GM19452 (cell line): ENCODE measurements around the gene SLC24A4.

Source experiments
- ATAC-seq: cut with Tn5 transposase; IDR thresholded peaks from one replicate; pipeline ENCODE4 v1.9.1; 2021; ENCODE audit not compliant: unreplicated experiment

SLC24A4 gene

GRCh38 chr14:92360651-92361370, 37.8 kb downstream of the SLC24A4 start:
- ATAC-seq: no peak

- no peak for ATAC-seq
Measured at GRCh38 chr14:92362781-92363235, 39.8 kb downstream of the SLC24A4 start.

GRCh38 chr14:92366237-92366636, 43.3 kb downstream of the SLC24A4 start:
- no peak for ATAC-seq

GRCh38 chr14:92368001-92368400, 45.0 kb downstream of the SLC24A4 start:
- ATAC-seq: no peak

GRCh38 chr14:92369097-92369496, 46.1 kb downstream of the SLC24A4 start:
- no peak for ATAC-seq

GRCh38 chr14:92372230-92372629, 49.3 kb downstream of the SLC24A4 start:
- no peak for ATAC-seq

- no peak for ATAC-seq
Measured at GRCh38 chr14:92373336-92373735, 50.4 kb downstream of the SLC24A4 start.

- ATAC-seq: no peak
Measured at GRCh38 chr14:92380131-92380530, 57.2 kb downstream of the SLC24A4 start.

- ATAC-seq: no peak
Measured at GRCh38 chr14:92380582-92380981, 57.6 kb downstream of the SLC24A4 start.

GRCh38 chr14:92382677-92383076, 59.7 kb downstream of the SLC24A4 start:
- ATAC-seq: no peak

- ATAC-seq: no peak
Measured at GRCh38 chr14:92383805-92384204, 60.8 kb downstream of the SLC24A4 start.

GRCh38 chr14:92384461-92385133, 61.6 kb downstream of the SLC24A4 start:
- no peak for ATAC-seq

- no peak for ATAC-seq
Measured at GRCh38 chr14:92385561-92385960, 62.6 kb downstream of the SLC24A4 start.

GRCh38 chr14:92386165-92386564, 63.2 kb downstream of the SLC24A4 start:
- ATAC-seq: no peak

GRCh38 chr14:92386637-92387036, 63.7 kb downstream of the SLC24A4 start:
- ATAC-seq: no peak

GRCh38 chr14:92387578-92387977, 64.6 kb downstream of the SLC24A4 start:
- ATAC-seq: no peak

GRCh38 chr14:92389598-92390158, 66.7 kb downstream of the SLC24A4 start:
- no peak for ATAC-seq

GRCh38 chr14:92391726-92392125, 68.8 kb downstream of the SLC24A4 start:
- no peak for ATAC-seq

GRCh38 chr14:92392711-92393110, 69.7 kb downstream of the SLC24A4 start:
- ATAC-seq: no peak

- no peak for ATAC-seq
Measured at GRCh38 chr14:92397150-92397952, 74.4 kb downstream of the SLC24A4 start.

- no peak for ATAC-seq
Measured at GRCh38 chr14:92397953-92398564, 75.1 kb downstream of the SLC24A4 start.
